Activated B cell treated with CpG ODN at 0.5 μM for 24 hours (primary cell): ENCODE data around the gene NEIL1. TPM values are rescaled to one million over a fixed set of nuclear protein-coding genes. Genes with fewer than 3 reads are reported as not detected.
"Not testable (repeated sequence)": the region's sequence is repeated elsewhere in the genome, so short reads cannot be mapped to it uniquely, and the experiment has no call there.

ENCODE experiments used
- ATAC-seq: fragments of 200-7000 bp; cut with Tn5 transposase; one replicate; pipeline ENCODE4 v1.10.0; 2021; ENCODE audit warnings: low read depth, mild to moderate bottlenecking, moderate library complexity
- CTCF ChIA-PET: fragments of 350-600 bp; sonication (Branson Sonifier 250); formaldehyde crosslinking; loops from one replicate; lab custom pipeline; 2021; ENCODE audit warnings: antibody characterized with exemption; lab: Charles Lee
- POLR2A ChIA-PET: fragments of 350-600 bp; sonication (Branson Sonifier 250); formaldehyde crosslinking; loops from one replicate; lab custom pipeline; 2021; ENCODE audit warnings: antibody characterized with exemption; lab: Charles Lee
- DNase-seq: peaks from one replicate; pipeline ENCODE4 v3.0.0; 2022
- H3K27ac Mint-ChIP-seq: one replicate; pipeline ENCODE4 v1.8.0; 2020; ENCODE audit warnings: mixed read lengths
- H3K27me3 Mint-ChIP-seq: one replicate; pipeline ENCODE4 v1.8.0; 2021; ENCODE audit warnings: mixed read lengths
- H3K36me3 Mint-ChIP-seq: one replicate; pipeline ENCODE4 v1.8.0; 2021; ENCODE audit warnings: low read depth, mixed read lengths
- H3K4me1 Mint-ChIP-seq: one replicate; pipeline ENCODE4 v1.8.0; 2021; ENCODE audit warnings: mixed read lengths
- H3K4me3 Mint-ChIP-seq: one replicate; pipeline ENCODE4 v1.8.0; 2020; ENCODE audit warnings: mild to moderate bottlenecking, mixed read lengths
- H3K9me3 Mint-ChIP-seq: one replicate; pipeline ENCODE4 v1.8.0; 2020; ENCODE audit warnings: mixed read lengths
- intact Hi-C: fragments of 100-400 bp; cut with micrococcal nuclease; formaldehyde crosslinking; loops from one replicate; pipeline ENCODE4 v1.15.1; 2024
- total RNA-seq: library from RNA; stranded (reverse); gene quantifications from 2 replicates; pipeline ENCODE4 v1.2.3, GENCODE V29; 2022
- TF ChIP-seq, protein P1 (sequence below): fragments of 200-600 bp; IDR thresholded peaks from one replicate; pipeline ENCODE4 v1.8.0; 2022; ENCODE audit warnings: antibody characterized with exemption, mild to moderate bottlenecking

The NEIL1 gene
- total RNA-seq, 1 donor from 2014 or later, result 35.8 TPM

DNA sequence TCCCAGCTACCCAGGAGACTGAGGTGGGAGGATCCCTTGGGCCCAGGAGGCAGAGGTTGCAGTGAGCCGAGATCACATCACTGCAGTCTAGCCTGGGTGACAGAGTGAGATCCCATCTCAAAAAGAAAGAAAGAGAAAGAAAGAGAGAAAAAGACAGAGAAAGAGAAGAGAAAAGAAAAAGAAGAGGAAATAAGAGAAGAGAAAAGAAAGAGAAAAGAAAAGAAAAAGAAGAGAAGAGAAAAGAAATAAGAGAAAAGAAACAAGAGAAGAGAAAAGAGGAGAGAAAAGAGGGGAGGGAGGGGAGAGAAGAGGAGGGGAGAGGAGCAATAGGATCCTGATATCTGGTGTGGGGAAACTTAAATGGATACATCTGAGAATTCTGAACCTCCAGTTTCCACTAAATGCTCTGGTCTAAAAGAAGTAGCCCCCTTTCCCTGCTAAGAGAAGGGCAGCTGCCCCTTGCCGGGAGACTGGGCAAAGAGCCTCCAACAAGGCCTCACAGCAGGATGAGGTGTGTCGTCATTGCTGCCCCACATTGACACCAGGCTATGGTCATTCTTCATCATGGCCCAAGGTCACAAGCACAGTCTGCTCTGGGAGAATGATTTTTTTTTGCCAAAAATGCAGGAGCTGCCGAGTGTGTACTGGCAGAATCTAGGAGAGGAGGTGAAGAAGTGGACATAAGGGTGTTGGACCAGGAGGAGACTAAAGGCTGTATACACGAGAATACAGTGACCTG lies 32.1 kb upstream of the NEIL1 start:
- Mint-ChIP-seq H3K27me3 (peaks cover 9% of the 10 kb centered on the region), H3K36me3 (no peaks in the 10 kb centered on the region), H3K27ac (no peak overlapping the region), H3K4me3 (no peak overlapping the region), H3K9me3 (no peaks in the 10 kb centered on the region), H3K4me1 (no peaks in the 10 kb centered on the region)
- POLR2A ChIA-PET, result no interaction called here
- CTCF ChIA-PET, result no interaction called here
- DNase-seq (no peak), ATAC-seq (no peak)
- intact Hi-C loops, result no loop called here
- TF ChIP-seq, protein P1, sequence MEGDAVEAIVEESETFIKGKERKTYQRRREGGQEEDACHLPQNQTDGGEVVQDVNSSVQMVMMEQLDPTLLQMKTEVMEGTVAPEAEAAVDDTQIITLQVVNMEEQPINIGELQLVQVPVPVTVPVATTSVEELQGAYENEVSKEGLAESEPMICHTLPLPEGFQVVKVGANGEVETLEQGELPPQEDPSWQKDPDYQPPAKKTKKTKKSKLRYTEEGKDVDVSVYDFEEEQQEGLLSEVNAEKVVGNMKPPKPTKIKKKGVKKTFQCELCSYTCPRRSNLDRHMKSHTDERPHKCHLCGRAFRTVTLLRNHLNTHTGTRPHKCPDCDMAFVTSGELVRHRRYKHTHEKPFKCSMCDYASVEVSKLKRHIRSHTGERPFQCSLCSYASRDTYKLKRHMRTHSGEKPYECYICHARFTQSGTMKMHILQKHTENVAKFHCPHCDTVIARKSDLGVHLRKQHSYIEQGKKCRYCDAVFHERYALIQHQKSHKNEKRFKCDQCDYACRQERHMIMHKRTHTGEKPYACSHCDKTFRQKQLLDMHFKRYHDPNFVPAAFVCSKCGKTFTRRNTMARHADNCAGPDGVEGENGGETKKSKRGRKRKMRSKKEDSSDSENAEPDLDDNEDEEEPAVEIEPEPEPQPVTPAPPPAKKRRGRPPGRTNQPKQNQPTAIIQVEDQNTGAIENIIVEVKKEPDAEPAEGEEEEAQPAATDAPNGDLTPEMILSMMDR, result no peak

DNA sequence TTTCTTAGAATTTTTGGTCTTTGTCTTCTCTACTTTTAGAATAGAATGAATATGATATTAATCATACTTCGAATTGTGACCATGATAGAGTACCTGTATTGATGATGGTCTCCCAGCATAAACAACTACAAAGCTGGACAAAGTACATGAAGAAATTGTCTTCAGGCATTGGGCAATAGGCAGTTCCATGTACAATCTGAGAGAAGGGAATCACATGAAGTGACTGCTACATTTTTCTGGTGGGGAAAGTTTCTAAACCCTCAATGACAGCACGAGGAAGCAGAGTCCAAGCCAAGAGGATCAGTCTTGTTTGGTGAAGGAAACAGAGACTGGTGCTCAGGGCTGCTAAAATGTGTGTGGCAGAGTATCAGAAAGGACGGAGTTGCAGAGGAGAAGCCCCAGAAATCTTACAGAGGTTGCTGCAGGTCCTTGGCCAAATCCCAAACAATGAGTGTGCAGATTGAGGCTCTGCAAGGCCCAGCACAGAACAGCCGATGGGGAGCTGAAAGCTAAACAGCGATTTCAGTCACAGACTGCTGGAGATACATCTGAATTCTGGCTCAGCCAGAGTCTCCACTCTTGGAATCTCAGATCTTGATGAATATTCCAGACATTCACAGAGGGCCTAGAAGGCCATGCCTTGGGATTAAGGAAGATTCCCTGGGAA lies 27.5 kb upstream of the NEIL1 start:
- H3K27ac Mint-ChIP-seq, ATAC-seq, CTCF ChIA-PET, H3K36me3 Mint-ChIP-seq, H3K4me3 Mint-ChIP-seq, DNase-seq, intact Hi-C loops, H3K27me3 Mint-ChIP-seq, POLR2A ChIA-PET, H3K4me1 Mint-ChIP-seq, H3K9me3 Mint-ChIP-seq: not testable (repeated sequence)

DNA sequence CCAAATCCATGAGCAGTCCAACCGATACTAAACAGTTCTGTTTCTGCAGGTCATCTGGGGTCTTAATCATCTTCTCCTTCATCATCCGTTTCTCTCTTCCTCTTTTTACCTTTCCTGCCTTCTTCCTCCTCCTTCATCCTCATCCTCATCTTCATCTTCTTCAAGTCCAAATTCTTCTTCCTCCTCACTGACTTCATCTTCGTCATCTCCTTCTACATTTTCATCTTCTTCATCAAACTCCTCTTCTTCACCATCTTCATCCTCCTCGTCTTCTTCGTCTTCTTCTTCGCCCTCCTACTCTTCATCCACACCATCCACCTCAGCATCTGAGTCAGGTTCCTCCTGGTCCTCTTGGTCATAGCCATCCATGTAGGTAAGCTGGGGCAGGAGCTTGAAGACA lies 25.1 kb upstream of the NEIL1 start:
- Mint-ChIP-seq H3K27ac (no peak overlapping the region), H3K4me1 (no peaks in the 10 kb centered on the region), H3K27me3 (no peaks in the 10 kb centered on the region), H3K36me3 (no peaks in the 10 kb centered on the region), H3K9me3 (no peaks in the 10 kb centered on the region), H3K4me3 (no peak overlapping the region)
- ChIA-PET POLR2A (no interaction called here), CTCF (no interaction called here)
- ATAC-seq (no peak), DNase-seq (no peak)
- intact Hi-C loops, result loop anchor here (10.0 kb wide), 1 partner anchor 77 kb away; no protein-coding TSS in a partner anchor
- TF ChIP-seq, protein P1, result no peak

DNA sequence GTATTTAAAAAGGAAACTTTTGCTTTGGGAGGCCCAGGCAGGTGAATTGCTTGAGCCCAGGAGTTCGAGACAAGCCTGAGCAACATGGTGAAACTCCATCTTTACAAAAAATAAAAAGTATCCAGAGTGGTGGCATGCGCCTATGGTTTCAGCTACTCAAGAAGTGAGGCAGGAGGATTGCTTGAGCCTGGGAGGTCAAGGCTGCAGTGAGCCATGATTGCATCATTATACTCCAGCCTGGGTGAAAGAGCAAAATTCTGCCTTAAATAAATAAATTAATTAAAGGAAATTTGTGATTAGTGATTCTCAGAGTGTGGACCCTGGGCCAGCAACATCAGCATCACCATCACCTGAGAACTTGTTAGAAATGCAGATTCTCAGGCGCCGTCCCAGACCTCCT lies 20.9 kb upstream of the NEIL1 start:
- ChIA-PET CTCF (no interaction called here), POLR2A (no interaction called here)
- no peak overlapping the region for H3K4me3 Mint-ChIP-seq
- H3K36me3 Mint-ChIP-seq, result no peaks in the 10 kb centered on the region
- no peak overlapping the region for H3K27ac Mint-ChIP-seq
- TF ChIP-seq, protein P1, result no peak
- ATAC-seq (no peak), DNase-seq (no peak)
- H3K27me3 Mint-ChIP-seq, result peaks cover 3% of the 10 kb centered on the region
- H3K9me3 Mint-ChIP-seq, result no peaks in the 10 kb centered on the region
- intact Hi-C loops, result loop anchor here (10.0 kb wide), 1 partner anchor 81 kb away; no protein-coding TSS in a partner anchor
- H3K4me1 Mint-ChIP-seq, result no peaks in the 10 kb centered on the region

DNA sequence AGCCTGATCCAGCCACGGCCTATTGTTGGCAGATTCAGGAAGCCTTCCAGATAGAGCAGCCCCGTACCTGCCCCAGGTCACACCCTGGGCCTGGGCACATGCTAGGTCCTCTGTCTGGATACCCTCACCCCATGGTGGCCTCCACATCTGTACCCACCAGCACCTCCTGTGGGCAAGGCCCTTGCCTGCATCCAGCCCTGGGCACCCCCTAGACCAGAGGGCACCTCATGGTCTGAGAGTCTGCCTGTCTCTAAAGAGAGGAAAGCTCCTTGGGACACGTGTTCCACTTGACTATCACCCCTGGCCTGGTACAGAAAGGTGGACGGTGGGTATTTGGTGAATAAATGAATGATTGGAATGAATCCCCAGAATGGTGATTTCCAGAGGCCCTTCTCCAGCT lies 19.8 kb upstream of the NEIL1 start:
- no peaks in the 10 kb centered on the region for H3K36me3 Mint-ChIP-seq
- H3K4me3 Mint-ChIP-seq, result no peak overlapping the region
- H3K9me3 Mint-ChIP-seq, result no peaks in the 10 kb centered on the region
- ATAC-seq, result no peak
- H3K4me1 Mint-ChIP-seq, result no peaks in the 10 kb centered on the region
- intact Hi-C loops, result loop anchor here (10.0 kb wide), 1 partner anchor 82 kb away; no protein-coding TSS in a partner anchor
- TF ChIP-seq, protein P1, result no peak
- POLR2A ChIA-PET, result no interaction called here
- DNase-seq, result no peak
- H3K27me3 Mint-ChIP-seq, result peaks cover 4% of the 10 kb centered on the region
- CTCF ChIA-PET, result no interaction called here
- H3K27ac Mint-ChIP-seq, result no peak overlapping the region
